ENCODE measurements around the gene KCNK18. TPM values are rescaled to one million over a fixed set of nuclear protein-coding genes. Genes with fewer than 3 reads are reported as not detected.

KCNK18 gene
- total RNA-seq, 6 experiments from 2014 or later: not detected

DNA sequence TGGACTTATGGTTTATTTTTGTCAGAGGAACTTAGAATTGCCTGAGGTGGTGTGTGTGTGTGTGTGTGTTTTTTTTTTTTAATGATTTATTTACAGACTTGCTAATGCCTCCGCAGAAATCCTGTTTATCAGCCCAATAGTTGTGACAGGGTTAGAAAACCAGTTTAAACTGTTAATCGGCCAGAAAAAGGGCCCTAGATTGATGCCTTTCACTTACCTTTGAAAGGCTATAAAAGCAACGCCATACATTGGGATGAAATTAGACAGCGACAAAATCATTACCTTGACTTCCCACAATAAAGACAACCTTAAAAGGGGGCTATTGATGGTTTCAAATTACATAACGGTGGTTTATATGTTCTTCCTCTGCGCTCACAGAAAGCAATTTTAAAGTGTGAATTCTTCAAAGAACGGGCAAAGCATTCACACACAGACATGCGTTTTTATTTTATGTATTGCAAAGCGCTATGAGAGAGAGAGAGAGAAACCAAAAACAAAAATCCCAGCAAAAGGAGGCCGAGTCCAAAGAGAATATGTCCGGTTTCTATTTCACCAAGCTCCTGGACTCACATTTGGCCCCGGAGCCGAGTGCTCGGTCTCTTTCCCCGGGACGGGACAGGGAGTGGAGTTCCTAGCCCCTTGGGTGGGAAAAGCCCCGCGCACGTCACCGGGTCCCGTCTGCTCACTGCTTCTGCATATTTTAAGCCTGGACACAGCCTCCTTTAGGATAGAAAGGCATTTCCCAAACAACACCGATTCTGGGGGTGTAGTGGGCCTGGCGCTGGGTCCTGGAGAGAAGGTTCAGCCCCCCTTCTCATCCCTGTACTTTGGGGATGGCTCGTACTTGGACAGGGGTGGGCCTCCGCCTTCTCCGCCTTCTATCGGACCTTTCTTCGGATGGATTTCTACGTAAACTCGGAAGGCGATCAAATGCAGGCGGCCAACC, 32.4 kb upstream of the KCNK18 start:
- peaks cover 8% of the 10 kb centered on the region for H3K4me1 Mint-ChIP-seq (ENCODE audit: low read depth)
- no peak overlapping the region for H3K27ac Mint-ChIP-seq
- TF ChIP-seq, protein P1, sequence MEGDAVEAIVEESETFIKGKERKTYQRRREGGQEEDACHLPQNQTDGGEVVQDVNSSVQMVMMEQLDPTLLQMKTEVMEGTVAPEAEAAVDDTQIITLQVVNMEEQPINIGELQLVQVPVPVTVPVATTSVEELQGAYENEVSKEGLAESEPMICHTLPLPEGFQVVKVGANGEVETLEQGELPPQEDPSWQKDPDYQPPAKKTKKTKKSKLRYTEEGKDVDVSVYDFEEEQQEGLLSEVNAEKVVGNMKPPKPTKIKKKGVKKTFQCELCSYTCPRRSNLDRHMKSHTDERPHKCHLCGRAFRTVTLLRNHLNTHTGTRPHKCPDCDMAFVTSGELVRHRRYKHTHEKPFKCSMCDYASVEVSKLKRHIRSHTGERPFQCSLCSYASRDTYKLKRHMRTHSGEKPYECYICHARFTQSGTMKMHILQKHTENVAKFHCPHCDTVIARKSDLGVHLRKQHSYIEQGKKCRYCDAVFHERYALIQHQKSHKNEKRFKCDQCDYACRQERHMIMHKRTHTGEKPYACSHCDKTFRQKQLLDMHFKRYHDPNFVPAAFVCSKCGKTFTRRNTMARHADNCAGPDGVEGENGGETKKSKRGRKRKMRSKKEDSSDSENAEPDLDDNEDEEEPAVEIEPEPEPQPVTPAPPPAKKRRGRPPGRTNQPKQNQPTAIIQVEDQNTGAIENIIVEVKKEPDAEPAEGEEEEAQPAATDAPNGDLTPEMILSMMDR (IDR thresholded peaks at IDR 0.05): no peak
- no peak for DNase-seq
- peaks cover 63% of the 10 kb centered on the region for H3K27me3 Mint-ChIP-seq (ENCODE audit: insufficient read depth)
- no peaks in the 10 kb centered on the region for H3K36me3 Mint-ChIP-seq (ENCODE audit: low read depth)
- peak overlapping the region; percentile 74 for H3K4me3 Mint-ChIP-seq
- no peaks in the 10 kb centered on the region for H3K9me3 Mint-ChIP-seq

DNA sequence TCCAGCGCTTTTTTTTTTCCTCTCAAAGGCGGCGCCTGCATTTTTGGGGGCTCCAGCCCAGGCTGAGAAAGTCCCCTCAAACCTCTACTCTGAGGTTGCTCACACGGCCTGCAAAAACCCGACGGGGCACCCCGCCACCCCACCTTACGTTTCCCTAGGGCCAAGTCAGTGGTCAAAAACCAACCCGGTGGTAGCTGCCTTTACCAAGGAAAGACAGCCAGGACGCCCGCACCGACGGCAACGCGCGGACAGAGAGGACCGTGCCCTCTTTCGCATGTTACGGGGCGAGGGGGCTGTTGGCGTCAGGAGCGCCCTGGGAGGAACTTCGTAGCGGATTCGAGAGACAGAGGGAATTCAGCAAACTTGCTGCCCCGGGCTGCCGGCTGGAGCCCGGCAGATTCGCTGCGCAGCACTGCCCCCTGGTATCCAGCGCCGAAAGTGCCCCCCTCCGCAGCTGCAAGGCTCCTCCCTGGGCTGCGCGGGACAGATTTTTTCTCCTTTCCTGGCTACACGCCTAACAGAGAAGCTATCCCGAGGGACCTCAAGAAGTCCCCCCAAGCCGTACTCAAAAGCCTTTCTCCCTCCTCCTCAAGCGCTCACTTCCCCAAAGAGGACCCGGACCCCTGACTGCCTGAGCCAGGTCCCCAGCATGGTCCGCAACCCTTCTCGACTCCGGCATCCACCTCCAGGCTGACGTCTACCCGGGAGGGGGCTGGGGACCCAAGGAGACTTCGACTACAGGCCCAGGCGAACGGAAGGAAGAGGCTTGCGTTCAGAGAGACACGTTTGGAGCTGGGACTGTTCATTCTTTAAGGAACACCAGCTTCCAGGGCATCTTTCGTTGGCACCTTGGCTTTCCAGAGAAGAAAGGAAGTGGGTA, 31.5 kb upstream of the KCNK18 start:
- Mint-ChIP-seq H3K4me3 (peak overlapping the region; percentile 74), H3K36me3 (ENCODE audit: low read depth) (no peaks in the 10 kb centered on the region), H3K9me3 (no peaks in the 10 kb centered on the region), H3K27ac (no peak overlapping the region), H3K27me3 (ENCODE audit: insufficient read depth) (peaks cover 55% of the 10 kb centered on the region), H3K4me1 (ENCODE audit: low read depth) (peaks cover 8% of the 10 kb centered on the region)
- DNase-seq: peak; percentile 37
- TF ChIP-seq, protein P1 (IDR thresholded peaks at IDR 0.05): peak; percentile 78

DNA sequence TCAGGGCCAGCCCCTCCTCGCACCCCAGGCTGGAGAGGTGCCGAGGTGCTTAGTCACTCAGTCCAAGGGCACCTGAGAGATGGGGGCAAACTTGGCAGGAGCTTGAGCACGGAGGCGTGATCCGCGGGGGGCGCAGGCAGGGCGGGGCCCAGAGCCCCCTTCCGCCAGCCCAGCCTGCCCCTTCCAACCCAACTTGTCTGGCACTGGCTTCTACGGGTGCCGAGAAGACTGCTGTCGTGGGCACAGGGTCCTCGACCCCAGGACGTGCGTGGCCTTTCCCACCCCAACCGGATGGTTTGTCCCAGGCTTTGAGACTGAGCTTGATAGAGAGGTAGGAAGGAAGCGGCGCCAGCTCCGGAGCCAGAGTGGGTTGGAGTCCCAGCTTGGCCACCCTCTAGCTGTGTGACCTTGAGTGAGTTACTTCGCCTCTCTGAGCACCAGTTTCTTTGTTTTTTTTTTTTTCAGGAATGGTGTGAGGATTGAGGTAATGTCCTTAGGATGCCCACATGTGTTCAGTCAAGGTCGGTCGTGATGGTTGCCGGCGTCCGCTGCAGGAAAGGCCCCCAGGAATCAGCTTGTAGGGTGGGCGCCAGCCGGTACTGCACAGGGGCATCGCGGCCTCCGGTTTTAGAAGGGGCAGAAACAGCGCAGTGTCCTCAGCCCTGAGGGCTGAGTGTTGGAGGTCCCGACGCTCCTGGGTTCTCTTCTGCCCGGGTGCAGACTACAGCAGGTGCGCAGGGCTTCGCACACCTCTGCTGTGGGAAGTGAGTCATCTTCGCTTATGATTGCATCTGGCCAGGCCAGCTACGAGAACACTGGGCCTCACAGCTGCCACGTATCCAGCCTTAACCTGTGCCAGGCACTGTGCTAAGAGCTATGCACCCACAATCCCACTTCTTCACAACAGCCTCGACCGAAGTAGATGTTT, 30.6 kb upstream of the KCNK18 start:
- Mint-ChIP-seq H3K27ac (no peak overlapping the region), H3K27me3 (ENCODE audit: insufficient read depth) (peaks cover 47% of the 10 kb centered on the region), H3K36me3 (ENCODE audit: low read depth) (no peaks in the 10 kb centered on the region), H3K4me1 (ENCODE audit: low read depth) (peaks cover 8% of the 10 kb centered on the region), H3K9me3 (no peaks in the 10 kb centered on the region), H3K4me3 (no peak overlapping the region)
- TF ChIP-seq, protein P1 (IDR thresholded peaks at IDR 0.05): no peak
- no peak for DNase-seq

DNA sequence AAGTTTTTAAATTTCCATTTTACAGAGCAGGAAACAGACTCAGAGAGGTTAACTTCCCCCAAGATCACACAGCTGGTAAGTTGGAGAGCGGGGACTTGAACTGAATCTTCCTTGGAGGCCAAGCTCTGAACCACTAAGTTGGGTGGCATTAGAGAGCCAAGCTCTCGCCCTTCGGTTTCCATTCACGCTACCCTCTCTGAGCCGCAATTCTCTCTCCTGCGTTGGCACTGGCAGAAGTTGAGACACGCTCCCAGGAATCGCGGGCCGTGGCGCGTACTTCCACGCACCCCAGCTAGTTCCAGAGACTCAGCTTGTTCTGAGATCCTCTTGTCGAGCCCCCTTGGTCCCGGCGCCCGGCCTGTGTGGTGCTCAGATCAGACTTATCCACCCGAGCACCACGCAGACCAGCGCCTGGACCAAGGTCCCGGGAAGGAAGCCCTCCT, 29.9 kb upstream of the KCNK18 start:
- H3K9me3 Mint-ChIP-seq: no peaks in the 10 kb centered on the region
- H3K36me3 Mint-ChIP-seq (ENCODE audit: low read depth): no peaks in the 10 kb centered on the region
- H3K4me1 Mint-ChIP-seq (ENCODE audit: low read depth): peaks cover 8% of the 10 kb centered on the region
- H3K27me3 Mint-ChIP-seq (ENCODE audit: insufficient read depth): peaks cover 47% of the 10 kb centered on the region
- H3K4me3 Mint-ChIP-seq: no peak overlapping the region
- H3K27ac Mint-ChIP-seq: no peak overlapping the region
- TF ChIP-seq, protein P1 (IDR thresholded peaks at IDR 0.05): no peak
- DNase-seq: no peak

Measured in HFFc6 (cell line).